HG03097 (cell line): Measurements from ENCODE around the gene RAF1.
A peak's percentile ranks its signal among the peaks of the same experiment; 100 is the strongest.
"Not testable (repeated sequence)": the region's sequence is repeated elsewhere in the genome, so short reads cannot be mapped to it uniquely, and the experiment has no call there.

Experiments used
- ATAC-seq: cut with Tn5 transposase; IDR thresholded peaks from one replicate; pipeline ENCODE4 v1.9.1; 2021; ENCODE audit not compliant: unreplicated experiment, low FRiP score

The RAF1 gene

GRCh38 chr3:12566976-12567375, 96.9 kb downstream of the RAF1 start:
- ATAC-seq: no peak

- no peak for ATAC-seq
Observed at GRCh38 chr3:12562451-12562850, 101.5 kb downstream of the RAF1 start.

GRCh38 chr3:12561397-12561796, 102.5 kb downstream of the RAF1 start:
- no peak for ATAC-seq

GRCh38 chr3:12560505-12561190, 103.3 kb downstream of the RAF1 start:
- no peak for ATAC-seq

- no peak for ATAC-seq
Observed at GRCh38 chr3:12559520-12559919, 104.4 kb downstream of the RAF1 start.

- ATAC-seq: no peak
Observed at GRCh38 chr3:12558706-12559105, 105.2 kb downstream of the RAF1 start.

GRCh38 chr3:12557473-12558100, 106.3 kb downstream of the RAF1 start:
- no peak for ATAC-seq

GRCh38 chr3:12556690-12557472, 107.0 kb downstream of the RAF1 start, which contains the start of gene MKRN2:
TSS of gene MKRN2 (plus strand) at chr3:12557087. CDS start at chr3:12557151, 64 bp downstream.
- peak; percentile 71 for ATAC-seq

GRCh38 chr3:12556314-12556689, 107.6 kb downstream of the RAF1 start:
- ATAC-seq: no peak

- no peak for ATAC-seq
Observed at GRCh38 chr3:12553921-12554391, 110.0 kb downstream of the RAF1 start.

- no peak for ATAC-seq
Observed at GRCh38 chr3:12549971-12550760, 113.8 kb downstream of the RAF1 start.

- no peak for ATAC-seq
Observed at GRCh38 chr3:12545473-12545791, 118.5 kb downstream of the RAF1 start, which contains the start of gene MKRN2OS. TSS of gene MKRN2OS (minus strand) at chr3:12545499. CDS start at chr3:12545464, 35 bp downstream.

- no peak for ATAC-seq
Observed at GRCh38 chr3:12544652-12545472, 119.1 kb downstream of the RAF1 start.

GRCh38 chr3:12543497-12543896, 120.4 kb downstream of the RAF1 start:
- ATAC-seq: not testable (repeated sequence)

GRCh38 chr3:12541625-12542024, 122.3 kb downstream of the RAF1 start:
- ATAC-seq: no peak

GRCh38 chr3:12536423-12536822, 127.5 kb downstream of the RAF1 start:
- ATAC-seq: no peak
